NCI-H146 treated with DMSO at 0.1 percent for 48 hours (cell line): ENCODE data around the gene ABCA3.

ENCODE experiments used
- DNase-seq: peaks from one replicate; lab custom pipeline; 2025; ENCODE audit not compliant: unreplicated experiment; lab: John Stamatoyannopoulos, UW

ABCA3 gene

DNA sequence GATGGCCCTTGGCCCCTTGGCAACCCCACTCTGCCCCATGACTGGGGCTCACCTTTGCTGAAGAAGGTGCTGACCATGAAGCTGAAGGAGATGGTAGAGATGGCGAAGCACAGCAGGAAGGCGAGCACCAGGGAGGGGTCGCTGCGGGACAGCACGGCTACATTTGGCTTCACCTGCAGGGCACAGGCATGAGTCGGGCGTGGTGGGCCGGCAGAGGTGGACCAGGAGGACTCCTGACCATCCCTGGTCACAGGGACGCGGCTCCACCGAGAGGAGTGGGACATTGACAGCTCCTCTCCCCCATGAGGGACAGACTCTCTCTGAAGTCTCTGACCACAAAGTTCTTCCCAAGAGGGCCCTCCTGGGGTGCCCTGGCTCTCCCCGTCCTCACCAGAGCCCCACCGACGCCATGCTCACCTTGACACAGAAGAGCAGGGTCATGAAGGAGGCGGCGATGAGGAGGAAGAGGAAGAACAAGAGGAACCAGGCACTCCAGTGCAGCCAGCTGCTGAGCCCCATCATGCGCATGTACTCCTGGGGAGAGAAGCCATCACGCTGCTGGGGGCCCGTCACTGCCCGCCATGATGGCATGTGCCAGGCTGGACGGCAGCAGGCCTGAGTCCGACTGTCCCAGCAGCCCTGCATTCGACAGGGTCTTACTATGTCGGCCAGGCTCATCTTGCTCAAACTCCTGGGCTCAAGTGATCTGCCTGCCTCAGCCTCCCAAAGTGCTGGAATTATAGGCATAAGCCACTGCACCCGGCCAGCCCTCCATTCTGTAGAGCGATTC is 23.1 kb downstream of the ABCA3 start:
- DNase-seq = no peak

DNA sequence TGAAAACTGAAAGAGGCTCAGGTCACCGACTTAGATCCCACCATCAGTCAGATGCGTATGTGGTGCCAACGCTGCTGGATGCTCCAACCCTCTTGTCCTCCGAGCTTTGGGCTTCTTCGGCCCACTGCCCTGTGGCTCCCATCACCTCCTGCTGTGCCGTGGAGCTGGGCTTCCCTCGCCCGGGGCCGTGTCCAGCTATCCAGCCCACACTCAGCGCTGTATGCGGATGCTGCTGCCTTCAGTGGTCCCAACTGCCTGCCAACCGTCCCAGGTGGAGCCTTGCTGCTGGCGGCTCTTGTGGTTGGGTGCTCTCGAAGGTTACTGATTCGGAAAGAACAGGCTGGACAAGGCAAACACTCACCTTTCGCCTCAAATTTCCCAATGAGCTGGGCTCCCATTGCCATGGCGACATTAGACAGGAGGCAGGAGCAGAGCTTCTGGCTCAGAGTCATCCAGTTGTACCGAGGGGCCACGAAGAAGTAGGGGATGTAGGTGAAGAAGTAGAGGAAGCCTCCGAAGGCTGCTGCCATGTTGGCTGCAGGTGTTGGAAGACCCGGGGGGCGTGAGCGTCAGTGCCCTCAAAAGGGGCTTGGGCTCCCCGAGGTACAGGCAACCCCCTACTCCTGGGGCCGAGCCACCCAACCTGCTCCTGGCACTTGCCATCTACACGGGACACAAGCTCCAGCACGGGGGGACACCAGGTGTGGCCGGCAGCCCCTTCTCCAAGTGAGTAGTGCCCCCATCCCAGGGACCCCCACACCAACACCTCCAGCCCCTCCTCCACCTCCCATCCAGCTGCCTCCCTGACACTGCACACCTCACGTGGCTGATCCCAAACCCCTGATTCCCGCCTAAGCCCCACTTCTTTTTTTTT is 32.2 kb downstream of the ABCA3 start:
- DNase-seq = no peak

DNA sequence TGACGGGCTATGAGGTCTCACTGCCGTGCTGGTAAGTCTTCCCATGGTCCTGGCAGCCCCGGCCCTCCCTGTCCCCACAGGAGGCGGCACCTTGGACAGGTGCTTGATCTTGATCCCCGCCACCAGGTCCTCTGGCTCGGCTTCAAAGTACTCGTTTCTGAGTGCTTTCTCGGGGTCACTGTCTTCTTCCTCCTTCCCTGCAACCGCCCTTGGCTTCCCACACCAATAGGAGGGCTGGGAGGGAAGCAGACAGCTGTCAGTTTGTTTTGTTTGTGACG is 40.7 kb downstream of the ABCA3 start:
- DNase-seq = no peak

DNA sequence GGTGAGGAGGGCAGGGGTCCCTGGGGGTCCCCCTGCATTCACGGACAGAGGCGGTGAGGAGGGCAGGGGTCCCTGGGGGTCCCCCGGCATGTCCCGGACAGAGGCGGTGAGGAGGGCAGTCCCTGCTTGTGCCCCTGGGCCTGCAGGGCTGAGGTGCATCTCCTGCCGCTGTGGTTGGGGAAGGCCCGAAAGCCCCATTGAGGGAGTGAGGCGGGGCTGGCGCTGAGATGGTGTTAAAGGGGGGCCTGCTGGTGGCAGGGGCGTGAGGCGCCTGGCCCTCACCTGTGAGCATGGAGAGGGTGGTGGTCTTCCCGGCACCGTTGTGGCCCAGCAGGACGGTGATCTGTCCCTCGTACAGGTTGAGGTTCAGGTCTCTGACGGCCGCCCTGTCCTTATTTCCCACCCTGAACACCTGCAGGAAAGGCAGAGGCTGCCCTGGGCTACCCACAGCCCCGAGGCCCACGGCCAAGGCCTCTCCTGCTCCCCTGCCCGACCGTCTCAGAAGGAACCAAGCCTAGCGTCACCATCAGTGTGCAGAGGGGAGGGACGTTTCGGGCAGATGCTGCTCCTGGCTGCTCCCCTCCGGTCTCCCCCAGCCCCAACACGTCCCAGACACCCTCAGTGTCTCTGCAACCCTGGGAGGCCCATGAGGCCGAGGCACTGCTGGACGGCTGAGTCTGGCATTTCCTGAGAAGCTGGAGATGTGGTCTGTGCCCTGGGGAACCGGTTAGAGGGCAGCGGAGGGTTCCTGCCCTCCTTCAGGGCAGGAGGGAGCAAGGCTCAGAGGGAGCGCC is 41.2 kb downstream of the ABCA3 start:
- DNase-seq = no peak

DNA sequence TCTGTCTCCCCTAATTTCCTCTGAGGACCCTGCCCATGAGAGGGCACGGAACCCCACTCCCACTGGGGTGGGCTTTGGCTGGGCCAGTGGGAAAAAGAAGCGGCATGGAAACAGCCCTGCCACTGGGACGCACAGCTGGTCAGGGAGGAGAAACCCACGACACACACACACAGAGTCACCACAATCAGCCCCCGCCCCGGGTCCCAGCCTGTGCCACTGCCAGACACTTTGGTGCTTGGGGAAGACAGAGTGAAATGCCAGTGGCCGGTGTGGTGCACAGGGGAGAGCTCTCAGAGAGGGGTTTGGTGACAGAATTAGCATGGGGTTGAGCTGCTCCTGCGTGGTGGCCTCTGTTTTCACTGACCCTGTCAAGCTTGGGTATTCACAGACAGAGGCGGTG is 41.9 kb downstream of the ABCA3 start:
- no peak for DNase-seq

DNA sequence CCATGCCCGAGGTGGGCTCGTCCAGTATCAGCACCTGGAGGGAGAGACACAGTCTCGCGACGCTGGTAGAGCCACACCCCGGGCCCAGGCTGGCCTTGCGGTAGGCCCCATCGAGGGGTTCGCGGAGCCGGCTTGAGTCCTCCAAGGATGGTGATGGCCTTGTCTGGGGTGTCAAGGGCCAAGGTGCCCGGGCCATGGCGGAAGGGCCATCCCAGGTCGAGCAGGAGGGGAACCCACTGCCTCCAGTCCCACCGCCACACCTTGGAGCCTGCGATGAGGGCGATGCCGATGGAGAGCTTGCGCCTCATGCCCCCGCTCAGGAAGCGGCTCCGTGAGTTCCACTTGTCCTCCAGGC is 43.0 kb downstream of the ABCA3 start:
- no peak for DNase-seq

DNA sequence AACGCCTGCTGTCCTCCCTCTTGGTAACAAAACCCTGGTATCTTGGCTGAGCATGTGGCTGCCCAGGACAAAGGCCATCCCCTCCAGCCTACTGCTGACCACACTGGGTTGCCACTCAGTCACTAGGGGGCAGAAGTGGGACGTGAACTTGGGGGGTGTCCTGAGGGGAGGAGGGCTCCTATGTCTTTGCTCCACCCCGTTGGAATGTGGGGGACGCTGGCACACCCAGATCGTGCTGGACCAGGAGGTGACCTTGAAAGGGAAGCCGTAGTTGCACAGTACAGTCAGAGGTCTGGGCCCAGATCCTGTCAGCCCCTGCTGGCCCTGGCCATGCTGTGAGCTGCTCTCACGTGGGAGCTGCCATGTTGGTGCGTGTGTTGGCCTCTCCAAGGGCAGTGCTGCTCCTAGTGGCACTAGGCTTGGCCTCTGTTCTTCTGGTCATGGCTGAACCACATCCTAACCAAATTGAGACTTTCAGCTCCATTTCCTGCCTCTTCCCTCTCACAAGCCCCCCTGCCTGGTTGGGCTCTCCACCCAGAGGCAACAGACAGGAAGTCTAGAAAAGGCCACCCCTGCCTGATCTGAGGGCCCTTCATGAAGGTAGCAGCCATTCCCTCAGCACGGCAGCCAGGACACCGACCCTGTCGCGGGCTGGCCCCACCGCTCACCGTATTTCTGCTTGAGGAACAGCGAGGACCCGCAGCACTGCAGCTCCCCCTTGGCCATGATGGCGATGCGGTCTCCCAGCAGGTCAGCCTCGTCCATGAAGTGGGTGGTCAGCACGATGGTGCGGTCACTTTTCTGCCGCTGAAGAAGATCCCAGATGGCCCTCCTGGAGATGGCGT is 43.6 kb downstream of the ABCA3 start:
- DNase-seq = no peak

DNA sequence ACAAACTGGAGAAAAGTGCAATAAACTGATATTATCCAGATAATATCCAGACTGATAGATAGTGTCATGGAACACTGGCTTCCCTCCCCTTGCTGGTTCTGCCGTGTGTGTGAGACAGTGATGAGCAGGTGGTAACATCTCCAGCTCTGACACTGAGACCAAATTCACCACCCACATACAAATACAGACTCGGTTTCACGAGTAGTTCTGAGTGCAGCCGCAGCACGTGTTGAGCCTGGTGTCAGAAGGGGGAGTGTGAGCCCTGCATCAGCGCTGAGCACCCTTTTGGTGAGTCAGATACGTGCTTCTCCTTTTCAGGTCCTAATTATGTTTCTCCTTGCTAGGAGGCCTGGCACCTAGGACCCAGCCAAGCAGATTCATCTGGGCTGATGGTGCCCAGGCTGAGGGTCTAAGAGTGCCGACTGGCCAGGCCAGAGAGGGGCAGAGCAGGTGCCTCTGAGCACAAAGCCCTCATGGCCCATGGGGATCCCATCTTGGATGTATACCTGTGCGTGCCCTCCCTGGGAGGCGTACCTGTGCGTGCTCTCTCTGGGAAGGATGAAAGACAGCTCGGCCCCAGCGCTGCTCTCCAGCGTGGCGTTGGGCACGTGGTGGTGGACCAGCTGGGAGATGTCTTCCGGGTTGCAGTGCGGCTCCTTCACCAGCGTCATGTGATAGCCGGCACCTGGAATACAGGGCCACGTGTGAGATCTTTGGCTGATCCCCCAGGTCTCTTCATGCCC is 45.3 kb downstream of the ABCA3 start:
- no peak for DNase-seq

DNA sequence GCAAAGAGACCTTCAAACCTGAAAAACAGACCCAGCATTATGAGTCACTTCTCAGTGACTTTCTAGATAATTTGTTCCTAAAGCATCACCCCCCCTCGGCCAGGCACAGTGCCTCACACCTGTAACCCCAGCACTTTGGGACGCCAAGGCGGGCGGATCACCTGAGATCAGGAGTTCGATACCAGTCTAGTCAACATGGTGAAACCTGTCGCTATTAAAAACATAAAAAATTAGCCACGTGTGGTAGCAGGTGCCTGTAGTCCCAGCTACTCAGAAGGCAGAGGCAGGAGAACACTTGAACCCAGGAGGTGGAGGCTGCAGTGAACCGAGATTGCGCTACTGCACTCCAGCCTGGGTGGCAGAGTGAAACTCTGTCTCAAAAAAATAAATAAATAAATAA is 48.3 kb downstream of the ABCA3 start:
- no peak for DNase-seq

DNA sequence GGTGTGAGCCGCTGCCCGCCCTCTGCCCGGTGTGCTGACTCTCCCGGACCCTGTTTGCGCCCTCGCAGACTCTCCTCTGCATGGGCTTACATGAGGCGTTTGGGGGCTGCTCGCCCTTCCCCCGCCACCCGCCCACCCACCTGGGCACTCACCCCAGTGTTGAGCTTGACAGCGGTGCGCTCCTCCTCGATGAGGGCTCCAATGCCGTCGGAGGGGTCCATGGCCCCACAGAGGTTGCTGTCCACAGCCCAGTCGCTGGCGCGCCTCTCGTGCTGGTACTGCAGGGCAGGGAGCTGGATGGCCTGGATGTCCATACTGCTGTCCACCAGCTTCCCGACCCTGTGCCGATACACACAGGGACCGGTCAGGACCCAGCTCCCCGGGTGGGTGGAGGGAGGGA is 51.2 kb downstream of the ABCA3 start:
- DNase-seq = no peak

DNA sequence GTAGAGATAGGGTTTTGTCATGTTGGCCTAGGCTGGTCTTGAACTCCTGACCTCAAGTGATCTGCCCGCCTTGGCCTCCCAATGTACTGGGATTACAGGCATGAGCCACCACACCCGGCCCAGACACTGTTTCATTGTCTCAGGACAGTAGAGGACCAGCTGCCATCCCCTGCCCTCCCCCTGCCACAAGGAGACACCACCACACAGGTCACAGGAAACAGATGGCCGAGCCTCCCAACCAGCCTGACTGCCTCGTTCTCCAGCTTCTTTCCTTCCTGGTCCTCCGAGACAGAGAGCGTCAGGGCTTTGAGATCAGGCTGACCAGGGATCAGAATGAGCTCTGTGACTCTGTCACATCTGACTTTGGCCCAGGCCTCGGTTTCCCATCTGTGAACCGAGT is 51.8 kb downstream of the ABCA3 start:
- DNase-seq = no peak

DNA sequence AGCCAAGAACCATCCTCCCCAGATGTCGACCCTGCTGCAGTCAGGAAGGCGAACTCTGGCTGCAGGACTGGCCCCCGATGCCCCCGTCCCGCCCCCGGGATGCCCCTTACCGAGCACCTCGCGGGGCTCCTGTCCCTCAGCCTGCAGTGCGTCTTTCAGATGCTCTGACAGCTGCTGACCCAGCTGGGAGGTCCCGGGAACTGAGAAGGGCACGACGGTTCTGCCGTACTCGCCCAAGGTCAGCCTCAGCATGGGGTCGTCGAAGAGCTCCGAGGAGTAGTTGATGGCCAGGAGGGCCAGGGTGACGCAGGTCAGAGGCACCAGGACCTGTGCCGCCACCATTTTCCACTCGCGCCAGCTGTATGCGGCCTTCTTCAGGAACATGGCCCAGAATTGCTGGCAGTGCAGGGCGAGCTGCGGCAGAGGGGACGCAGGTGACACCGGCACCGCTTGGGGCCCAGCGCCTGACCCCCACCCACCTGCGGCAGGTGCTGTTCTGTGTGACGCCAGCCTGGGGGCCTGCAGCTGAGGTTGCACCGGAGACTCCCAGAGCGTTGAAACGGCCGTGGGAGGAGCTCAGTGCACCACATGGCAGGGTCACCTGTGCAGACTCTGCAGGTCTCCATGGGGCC is 52.5 kb downstream of the ABCA3 start:
- no peak for DNase-seq

DNA sequence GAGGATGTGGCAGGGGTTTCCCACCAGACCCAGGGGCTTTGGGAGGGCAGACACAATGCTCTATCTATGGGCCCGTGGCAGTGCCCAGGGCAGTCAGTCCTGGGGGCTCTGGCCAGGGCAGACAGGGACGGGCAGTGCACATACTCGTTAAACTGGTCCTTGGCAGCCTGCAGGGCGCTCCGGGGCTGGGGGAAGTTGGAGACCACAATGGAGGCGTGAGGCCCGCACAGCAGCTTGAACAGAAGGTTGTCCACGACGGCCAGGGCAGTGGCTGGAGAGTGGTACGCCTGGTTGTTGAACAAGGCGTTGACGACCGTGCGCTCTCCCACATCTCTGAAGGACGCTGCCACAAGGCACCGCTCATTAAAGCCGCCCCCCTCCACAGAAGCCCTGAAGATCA is 54.0 kb downstream of the ABCA3 start:
- DNase-seq = no peak

DNA sequence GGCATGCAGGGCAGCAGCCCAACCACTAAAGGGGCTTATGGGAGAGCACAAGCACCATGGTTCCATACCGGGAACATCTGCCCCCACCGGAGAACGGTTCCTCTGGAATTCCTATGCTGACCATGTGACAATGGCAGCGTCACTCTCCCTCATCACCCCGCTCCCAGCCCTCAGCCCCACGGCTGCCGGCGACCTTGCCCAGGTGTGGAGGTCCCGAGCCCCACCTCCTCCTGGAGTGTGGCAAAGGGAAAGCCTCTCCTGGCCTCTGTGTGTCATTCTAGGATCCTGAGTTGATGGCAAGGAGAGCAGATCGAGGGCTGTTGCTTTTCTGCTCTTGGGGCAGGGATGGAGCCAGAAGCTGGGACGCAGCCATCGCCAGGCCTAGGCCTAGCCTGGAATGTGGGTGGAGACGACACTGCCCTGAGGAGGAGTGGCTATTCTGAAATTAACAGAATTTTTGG is 54.8 kb downstream of the ABCA3 start:
- no peak for DNase-seq

DNA sequence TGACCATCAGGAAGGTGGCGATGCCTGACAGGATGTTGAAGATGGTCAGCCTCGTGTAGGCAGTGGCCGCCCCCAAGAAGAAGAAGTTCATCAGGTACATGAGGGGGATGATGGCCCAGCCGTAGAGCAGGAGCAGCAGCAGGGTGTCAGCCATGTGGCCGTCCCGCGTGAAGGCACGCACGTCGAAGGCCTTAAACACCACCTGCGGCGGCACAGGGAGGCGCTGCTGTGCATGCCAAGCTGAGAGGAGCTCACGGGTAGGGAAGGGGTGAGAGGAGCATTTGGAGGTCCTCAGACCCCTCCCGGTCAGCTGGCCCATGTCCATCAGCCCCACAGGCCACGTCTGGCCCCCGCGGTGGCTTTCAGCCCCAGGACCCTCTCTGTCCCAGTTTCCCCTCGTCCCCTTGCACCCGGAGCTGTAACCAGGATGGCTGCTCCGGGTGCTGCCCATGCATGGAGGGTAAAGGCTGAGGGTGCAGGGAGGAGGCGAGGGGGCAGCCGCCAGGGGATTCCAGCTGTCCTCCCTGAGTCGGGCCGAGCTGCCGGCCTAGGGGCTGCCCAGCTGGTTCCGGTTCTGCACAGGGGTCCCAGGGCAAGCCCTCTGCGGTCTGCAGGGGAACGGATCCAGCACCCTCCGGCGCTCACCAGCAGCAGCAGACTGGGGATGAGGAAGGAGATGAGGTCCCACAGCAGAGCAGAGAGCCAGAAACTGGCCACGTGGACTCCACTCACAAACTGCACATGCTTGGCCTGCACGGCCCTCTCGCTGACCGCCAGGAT is 55.5 kb downstream of the ABCA3 start:
- DNase-seq = no peak

DNA sequence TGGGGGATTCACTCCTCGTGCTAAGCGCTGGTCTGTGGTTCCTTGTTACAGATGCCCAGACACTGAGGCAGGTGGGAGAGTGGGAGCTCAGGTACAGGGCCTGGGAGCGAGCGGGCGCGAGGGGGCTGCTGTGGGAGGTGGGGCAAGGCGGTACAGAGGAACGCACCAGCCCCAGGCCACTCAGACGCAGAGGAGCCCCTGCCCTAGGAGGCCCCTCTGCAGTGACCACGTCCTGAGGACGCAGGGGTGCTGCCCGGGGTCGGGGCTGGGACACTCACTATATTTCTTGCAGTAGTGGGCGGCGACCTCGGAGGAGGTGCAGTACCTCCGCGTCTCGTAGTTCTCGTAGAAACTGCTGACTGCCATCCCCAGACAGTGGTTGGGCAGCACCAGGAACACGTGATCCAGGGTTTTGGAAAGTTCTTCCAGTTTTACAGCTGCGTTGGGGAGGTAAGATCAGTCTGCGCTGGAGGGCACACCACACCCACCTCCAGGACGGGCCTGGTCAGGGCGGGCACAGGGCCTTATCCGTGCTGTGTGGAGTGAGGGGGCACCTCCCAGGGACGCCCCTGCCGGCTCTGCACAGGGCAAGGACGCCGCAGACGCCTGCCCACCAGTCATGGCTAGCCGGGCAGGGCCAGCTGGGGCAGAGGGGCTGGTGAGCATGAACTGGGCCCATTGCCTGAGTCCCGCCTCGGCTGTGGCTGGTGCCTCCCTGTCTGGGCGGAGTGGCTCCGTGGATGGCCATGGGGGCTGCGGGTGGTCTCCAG is 56.3 kb downstream of the ABCA3 start:
- DNase-seq = no peak

DNA sequence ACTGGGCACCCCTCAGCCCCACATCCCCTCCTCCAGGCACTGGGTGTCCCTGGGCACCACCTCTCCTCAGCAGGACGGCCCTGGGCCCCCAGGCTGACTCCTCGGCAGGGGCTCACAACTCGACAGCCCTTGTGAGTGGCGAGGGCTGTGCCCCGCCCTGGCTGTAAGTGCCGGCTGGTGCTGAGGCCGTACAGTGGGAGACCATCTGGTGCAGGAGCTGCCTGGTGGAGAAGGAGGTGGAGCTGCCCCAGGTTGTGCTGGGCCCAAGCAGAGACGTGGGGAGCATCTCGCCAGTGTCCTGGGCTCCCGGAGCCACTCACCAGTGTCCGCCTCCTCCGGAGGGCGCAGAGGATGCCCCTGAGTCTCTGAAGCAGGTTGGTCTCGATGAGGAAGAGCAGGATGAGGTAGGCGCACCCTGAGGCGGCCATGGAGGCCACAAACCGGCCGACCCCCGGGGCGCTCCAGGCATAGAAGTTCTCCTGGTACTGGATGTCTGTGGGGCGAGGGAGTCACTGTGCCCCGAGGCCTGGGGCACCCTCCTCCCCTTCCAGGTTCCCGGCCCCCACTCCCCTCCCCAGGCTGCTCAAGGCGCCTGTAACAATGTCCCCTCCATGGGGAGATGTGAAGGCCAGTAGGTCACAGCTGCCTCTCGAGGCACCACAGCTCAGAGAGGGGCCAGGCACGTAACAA is 57.5 kb downstream of the ABCA3 start:
- DNase-seq = no peak

DNA sequence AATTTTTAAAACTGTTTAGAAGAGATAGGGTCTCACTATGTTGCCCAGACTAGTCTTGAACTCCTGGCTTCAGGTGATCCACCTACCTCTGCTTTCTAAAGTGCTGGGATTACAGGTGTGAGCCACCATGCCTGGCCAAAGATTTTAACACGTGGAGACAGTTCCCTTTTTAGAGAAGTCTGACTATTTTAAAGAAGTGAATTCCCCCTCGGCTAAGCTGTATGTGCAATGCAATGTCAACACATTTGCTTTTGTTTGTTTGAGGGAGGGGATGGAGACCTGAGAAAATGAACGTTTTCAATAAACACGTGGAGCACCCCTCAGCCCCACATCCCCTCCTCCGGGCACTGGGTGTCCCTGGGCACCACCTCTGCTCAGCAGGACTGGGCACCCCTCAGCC is 58.3 kb downstream of the ABCA3 start:
- no peak for DNase-seq
